ENCODE results near the gene CD82. TPM values are rescaled to one million over a fixed set of nuclear protein-coding genes. Genes with fewer than 3 reads are reported as not detected.
A peak's percentile ranks its signal among the peaks of the same experiment; 100 is the strongest.

CD82 gene
- total and polyA plus RNA-seq, 2 donors from 2014 or later: 59.3 to 94.4 TPM

DNA sequence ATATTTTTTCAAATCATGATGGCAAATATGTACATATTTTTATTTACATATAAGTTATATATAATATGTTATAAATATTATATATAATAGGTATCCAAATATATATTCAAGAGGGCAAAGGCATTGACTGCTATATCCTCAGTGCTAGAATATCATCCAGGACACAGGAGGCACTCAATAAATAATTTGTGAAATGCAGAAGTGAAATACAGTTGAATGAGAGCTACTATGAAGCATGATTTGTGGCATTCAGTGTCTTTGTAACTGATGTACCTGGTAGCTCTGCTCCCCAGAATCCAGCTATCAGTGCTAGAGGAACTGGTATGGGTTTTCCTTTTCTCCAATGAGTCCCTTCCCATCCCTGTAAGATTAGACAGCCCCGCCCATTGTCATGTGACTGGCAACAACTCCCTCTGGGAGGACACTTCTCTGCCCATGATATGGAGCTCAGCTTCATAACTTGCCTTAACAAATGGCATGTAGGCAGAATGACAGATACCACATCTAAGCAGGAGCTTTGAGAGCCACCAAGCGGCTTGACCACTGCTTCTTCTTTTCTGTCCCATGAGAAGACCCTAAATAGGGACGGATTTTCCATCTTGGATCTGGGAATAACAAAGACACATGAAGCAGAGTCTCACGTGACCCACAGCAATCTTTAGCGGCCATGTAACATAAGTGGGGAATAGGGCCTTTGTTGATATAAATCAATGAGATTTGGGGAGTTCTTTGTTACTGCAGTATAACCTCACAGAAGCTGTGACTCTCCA, 10.2 kb upstream of the CD82 start:
- no peaks in the 10 kb centered on the region for H3K27me3 ChIP-seq (ENCODE audit: control insufficient read depth, insufficient read depth, low read length)
- no peak for FAIRE-seq
- H3K4me3 ChIP-seq (ENCODE audit: low read length in 3 of 3): no peak overlapping the region
- no peak for DNase-seq
- peaks cover 0 to 4% (median 0%) of the 10 kb centered on the region in 3 donors for H3K4me1 ChIP-seq (ENCODE audit: control insufficient read depth in 2 of 3, insufficient read depth in 2 of 3, low read depth in 1 of 3, low read length in 3 of 3)
- intact Hi-C loops (cut with DNase I): loop anchor here (5.0 to 10.0 kb wide), 2 partner anchors 62 to 350 kb away; no protein-coding TSS in a partner anchor
- TF ChIP-seq, protein P1, sequence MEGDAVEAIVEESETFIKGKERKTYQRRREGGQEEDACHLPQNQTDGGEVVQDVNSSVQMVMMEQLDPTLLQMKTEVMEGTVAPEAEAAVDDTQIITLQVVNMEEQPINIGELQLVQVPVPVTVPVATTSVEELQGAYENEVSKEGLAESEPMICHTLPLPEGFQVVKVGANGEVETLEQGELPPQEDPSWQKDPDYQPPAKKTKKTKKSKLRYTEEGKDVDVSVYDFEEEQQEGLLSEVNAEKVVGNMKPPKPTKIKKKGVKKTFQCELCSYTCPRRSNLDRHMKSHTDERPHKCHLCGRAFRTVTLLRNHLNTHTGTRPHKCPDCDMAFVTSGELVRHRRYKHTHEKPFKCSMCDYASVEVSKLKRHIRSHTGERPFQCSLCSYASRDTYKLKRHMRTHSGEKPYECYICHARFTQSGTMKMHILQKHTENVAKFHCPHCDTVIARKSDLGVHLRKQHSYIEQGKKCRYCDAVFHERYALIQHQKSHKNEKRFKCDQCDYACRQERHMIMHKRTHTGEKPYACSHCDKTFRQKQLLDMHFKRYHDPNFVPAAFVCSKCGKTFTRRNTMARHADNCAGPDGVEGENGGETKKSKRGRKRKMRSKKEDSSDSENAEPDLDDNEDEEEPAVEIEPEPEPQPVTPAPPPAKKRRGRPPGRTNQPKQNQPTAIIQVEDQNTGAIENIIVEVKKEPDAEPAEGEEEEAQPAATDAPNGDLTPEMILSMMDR (IDR thresholded peaks at IDR 0.05; ENCODE audit: borderline replicate concordance, extremely low read depth, insufficient read depth): no peak
- H3K9ac ChIP-seq (ENCODE audit: low read length in 3 of 3): no peak overlapping the region
- H3K9me3 ChIP-seq (ENCODE audit: control insufficient read depth in 2 of 3, insufficient read depth in 1 of 3, low read length in 3 of 3): no peaks in the 10 kb centered on the region
- no peak overlapping the region for H3K27ac ChIP-seq (ENCODE audit: low read depth in 2 of 2, low read length in 2 of 2)
- H3K36me3 ChIP-seq (ENCODE audit: control insufficient read depth in 2 of 3, insufficient read depth in 3 of 3, low read length in 3 of 3): no peaks in the 10 kb centered on the region

DNA sequence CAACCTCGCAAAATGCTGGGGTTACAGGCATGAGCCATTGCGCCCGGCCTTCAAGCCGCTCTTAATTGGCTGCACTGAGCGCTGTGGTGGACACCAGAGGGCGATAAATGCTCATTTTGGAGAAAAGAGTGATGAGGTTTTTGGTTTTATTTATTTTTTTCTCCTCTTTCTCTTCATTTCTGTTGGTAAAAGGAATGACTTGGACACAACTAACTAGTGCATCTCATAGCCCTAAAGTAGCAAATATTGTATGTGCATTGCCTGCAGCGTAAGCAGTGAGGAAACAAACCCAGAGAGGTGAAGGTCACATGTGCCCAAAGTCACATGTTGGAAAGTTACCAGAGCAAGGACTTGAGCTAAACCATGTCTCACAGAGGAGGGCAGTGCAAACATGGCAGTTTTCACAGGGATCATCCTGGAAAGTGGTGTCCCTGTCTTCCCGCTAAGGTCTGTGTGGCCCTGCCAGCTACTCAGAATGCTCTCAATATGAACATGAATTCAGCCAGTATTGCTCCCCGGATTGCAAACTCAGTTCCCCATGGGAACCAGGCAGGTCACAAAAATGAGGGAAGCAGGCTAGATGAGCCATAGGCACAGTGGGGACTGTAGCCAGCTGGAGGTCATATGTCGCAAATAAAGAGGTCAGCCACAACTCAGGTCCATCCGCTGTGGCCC, 8.6 kb upstream of the CD82 start:
- DNase-seq: peak in 3 of 5 donors; percentile 63 to 84 (median 74)
- Histone ChIP-seq H3K4me3 (ENCODE audit: low read length in 3 of 3) (no peak overlapping the region), H3K9me3 (ENCODE audit: control insufficient read depth in 2 of 3, insufficient read depth in 1 of 3, low read length in 3 of 3) (no peaks in the 10 kb centered on the region), H3K4me1 (ENCODE audit: control insufficient read depth in 2 of 3, insufficient read depth in 2 of 3, low read depth in 1 of 3, low read length in 3 of 3) (peaks cover 0 to 4% (median 0%) of the 10 kb centered on the region in 3 donors), H3K9ac (ENCODE audit: low read length in 3 of 3) (no peak overlapping the region), H3K36me3 (ENCODE audit: control insufficient read depth in 2 of 3, insufficient read depth in 3 of 3, low read length in 3 of 3) (no peaks in the 10 kb centered on the region), H3K27ac (ENCODE audit: low read depth in 2 of 2, low read length in 2 of 2) (no peak overlapping the region), H3K27me3 (ENCODE audit: control insufficient read depth, insufficient read depth, low read length) (no peaks in the 10 kb centered on the region)
- FAIRE-seq: no peak
- TF ChIP-seq, protein P1 (IDR thresholded peaks at IDR 0.05; ENCODE audit: borderline replicate concordance, extremely low read depth, insufficient read depth): peak; percentile 82
- intact Hi-C loops (cut with DNase I): loop anchor here (5.0 to 10.0 kb wide), 2 partner anchors 60 to 348 kb away; no protein-coding TSS in a partner anchor

DNA sequence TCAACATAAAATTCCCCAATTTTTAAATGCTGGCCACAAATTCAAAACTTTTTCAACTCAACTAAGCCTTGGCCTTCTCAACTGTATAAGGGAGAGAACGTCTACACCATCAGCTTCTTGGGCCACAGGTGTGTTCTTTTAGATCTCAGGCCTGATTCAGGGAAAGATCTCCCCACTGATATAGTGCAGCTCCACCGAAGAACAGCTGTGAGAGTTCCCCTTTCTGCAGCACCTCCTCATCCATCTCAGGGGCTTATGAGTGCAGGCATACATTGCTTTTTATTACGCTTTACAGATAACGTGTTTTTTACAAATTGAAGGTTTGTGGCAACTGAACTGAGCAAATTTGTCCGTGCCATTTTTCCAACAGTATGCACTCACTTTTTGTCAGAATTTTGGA, 8.0 kb upstream of the CD82 start:
- no peak for FAIRE-seq
- Histone ChIP-seq H3K27ac (ENCODE audit: low read depth in 2 of 2, low read length in 2 of 2) (no peak overlapping the region), H3K27me3 (ENCODE audit: control insufficient read depth, insufficient read depth, low read length) (no peaks in the 10 kb centered on the region), H3K4me3 (ENCODE audit: low read length in 3 of 3) (no peak overlapping the region), H3K36me3 (ENCODE audit: control insufficient read depth in 2 of 3, insufficient read depth in 3 of 3, low read length in 3 of 3) (no peaks in the 10 kb centered on the region), H3K4me1 (ENCODE audit: control insufficient read depth in 2 of 3, insufficient read depth in 2 of 3, low read depth in 1 of 3, low read length in 3 of 3) (peaks cover 0 to 4% (median 0%) of the 10 kb centered on the region in 3 donors), H3K9ac (ENCODE audit: low read length in 3 of 3) (no peak overlapping the region), H3K9me3 (ENCODE audit: control insufficient read depth in 2 of 3, insufficient read depth in 1 of 3, low read length in 3 of 3) (no peaks in the 10 kb centered on the region)
- intact Hi-C loops (cut with DNase I): loop anchor here (5.0 to 10.0 kb wide), 2 partner anchors 60 to 347 kb away; no protein-coding TSS in a partner anchor
- TF ChIP-seq, protein P1 (IDR thresholded peaks at IDR 0.05; ENCODE audit: borderline replicate concordance, extremely low read depth, insufficient read depth): no peak
- DNase-seq: no peak

Measured in kidney (tissue), 14 donors.